ENCODE data around the gene PRKAG2. TPM values are rescaled to one million over a fixed set of nuclear protein-coding genes. Genes with fewer than 3 reads are reported as not detected.

PRKAG2 gene
- polyA plus RNA-seq, 1 of the 3 experiments (the other 2 are of a cell fraction) = 51.6 TPM

GRCh38 chr7:151809146-151809863 lies 67.6 kb downstream of the PRKAG2 start:
- WGBS (ENCODE audit: low lambda C conversion rate) = 86% methylated on average over 20 of the region's 22 CpGs
- POLR2A ChIA-PET = no interaction called here
- Histone ChIP-seq H3K9me3 (no peaks in the 10 kb centered on the region), H3K4me1 (ENCODE audit: control insufficient read depth in 1 of 2, insufficient read depth in 2 of 2, low read depth in 1 of 2, low read length in 1 of 2) (peaks cover 0 to 23% of the 10 kb centered on the region in 2 experiments; a peak in 1 of 4 replicates), H3K79me2 (ENCODE audit: insufficient read depth) (no peaks in the 10 kb centered on the region), H2AFZ (ENCODE audit: low read depth) (no peak overlapping the region), H3K9me2 (no peaks in the 10 kb centered on the region), H3K27ac (ENCODE audit: low read depth in 2 of 2, low read length in 1 of 2) (no peak overlapping the region), H3K27me3 (ENCODE audit: insufficient read depth) (no peaks in the 10 kb centered on the region; the same call in 1 of the 2 replicates), H3K4me2 (no peak overlapping the region), H3F3A (replicated peaks; ENCODE audit: insufficient read depth) (no peaks in the 10 kb centered on the region), H3K9ac (no peak overlapping the region), H3K36me3 (replicated peaks in 1 of 2; ENCODE audit: control insufficient read depth in 1 of 2, insufficient read depth in 2 of 2, low read length in 1 of 2) (no peaks in the 10 kb centered on the region), H3K4me3 (ENCODE audit: low read depth in 2 of 2, low read length in 1 of 2) (no peak overlapping the region), H4K20me1 (ENCODE audit: insufficient read depth) (no peaks in the 10 kb centered on the region)
- CTCF ChIA-PET = interaction anchor here (1.1 to 33.3 kb wide), 3 partner anchors 25 to 66 kb away, joined by 3 to 325 read pairs (median 4); no protein-coding TSS in a partner anchor
- no peak for TF ChIP-seq RAD21 (IDR thresholded peaks at IDR 0.05; ENCODE audit: low read length)
- TF ChIP-seq ZBTB33 (IDR thresholded peaks at IDR 0.05; ENCODE audit: borderline replicate concordance, low read depth) = no peak
- no peak for TF ChIP-seq FOSL2 (IDR thresholded peaks at IDR 0.05; ENCODE audit: borderline replicate concordance, low read depth)
- TF ChIP-seq REST (IDR thresholded peaks at IDR 0.05; ENCODE audit: low read depth, low read length) = no peak
- TF ChIP-seq CHD2 (IDR thresholded peaks at IDR 0.05; ENCODE audit: low read length, partially characterized antibody) = no peak
- no peak for TF ChIP-seq EP300 (IDR thresholded peaks at IDR 0.05; ENCODE audit: borderline replicate concordance in 1 of 2, low read depth in 1 of 2, low read length in 1 of 2)
- TF ChIP-seq POLR2AphosphoS5 (IDR thresholded peaks at IDR 0.05; ENCODE audit: low read depth, low read length) = no peak
- TF ChIP-seq MAX (IDR thresholded peaks at IDR 0.05; ENCODE audit: low read depth) = no peak
- no peak for TF ChIP-seq RCOR1 (IDR thresholded peaks at IDR 0.05; ENCODE audit: low read length)
- TF ChIP-seq YY1 (IDR thresholded peaks at IDR 0.05; ENCODE audit: low read depth) = no peak
- no peak for TF ChIP-seq GABPA (IDR thresholded peaks at IDR 0.05; ENCODE audit: low read depth)
- no peak for TF ChIP-seq NRF1 (IDR thresholded peaks at IDR 0.05; ENCODE audit: low read depth, low read length)
- no peak for TF ChIP-seq SMC3 (IDR thresholded peaks at IDR 0.05; ENCODE audit: low read depth, low read length)
- no peak for TF ChIP-seq TAF1 (IDR thresholded peaks at IDR 0.05; ENCODE audit: borderline replicate concordance, low read depth, low read length)
- no peak for TF ChIP-seq TCF12 (IDR thresholded peaks at IDR 0.05)
- no peak for TF ChIP-seq PBX3 (IDR thresholded peaks at IDR 0.05)
- no peak for TF ChIP-seq EZH2phosphoT487 (IDR thresholded peaks at IDR 0.05; ENCODE audit: borderline replicate concordance, low read depth)
- no peak for TF ChIP-seq MXI1 (IDR thresholded peaks at IDR 0.05; ENCODE audit: low read depth, low read length)
- no peak for DNase-seq
